Sigmoid colon (tissue), 7 donors: Measurements from ENCODE around the gene PITHD1. TPM values are rescaled to one million over a fixed set of nuclear protein-coding genes. Genes with fewer than 3 reads are reported as not detected.

Experiments used
- DNase-seq: peaks from one replicate; pipeline ENCODE4 v3.0.0-alpha.2; 2019
- H3K27ac ChIP-seq, 4 donors: fragments of 200-600 bp; sonication (generic); one replicate each; pipeline ENCODE4 v1.5.1; 2016 to 2019; ENCODE audit warnings: mild to moderate bottlenecking in 1 of 4
- H3K27me3 ChIP-seq, 3 donors: fragments of 200-600 bp; sonication (generic); one replicate each; pipeline ENCODE4 v1.5.1; 2019; ENCODE audit warnings: mild to moderate bottlenecking in 1 of 3
- H3K36me3 ChIP-seq, 4 donors: fragments of 200-600 bp; sonication (generic); one replicate each; pipeline ENCODE4 v1.5.1; 2016 to 2019
- H3K4me1 ChIP-seq, 4 donors: fragments of 200-600 bp; sonication (generic); one replicate each; pipeline ENCODE4 v1.5.1; 2017 to 2019
- H3K4me3 ChIP-seq, 4 donors: fragments of 200-600 bp; sonication (generic); one replicate each; pipeline ENCODE4 v1.5.1; 2017 to 2019; ENCODE audit warnings: mild to moderate bottlenecking in 2 of 4, moderate library complexity in 1 of 4
- H3K9me3 ChIP-seq, 4 donors: fragments of 200-600 bp in 3 of 4; sonication (generic) in 3 of 4; one replicate each; pipeline versions ENCODE4 v1.5.1 to v1.6.1; 2013 to 2019
- CTCF ChIP-seq, 4 experiments: fragments of 450-650 bp in 3 of 4; fragments of 200-600 bp in 1 of 4; IDR thresholded peaks; one replicate each; pipeline ENCODE4 v1.5.1; 2016 to 2019; ENCODE audit warnings: antibody characterized with exemption in 4 of 4, mild to moderate bottlenecking in 3 of 4, moderate library complexity in 2 of 4
- EP300 ChIP-seq, 4 donors: sonication (generic); formaldehyde crosslinking; IDR thresholded peaks; one replicate each; pipeline ENCODE4 v1.6.1; 2017; ENCODE audit warnings: antibody characterized with exemption in 4 of 4
- POLR2A ChIP-seq, 2 donors: fragments of 450-650 bp; IDR thresholded peaks; one replicate each; pipeline ENCODE4 v1.6.1; 2016; ENCODE audit warnings: antibody characterized with exemption in 2 of 2, mild to moderate bottlenecking in 2 of 2, moderate library complexity in 2 of 2
- POLR2AphosphoS5 ChIP-seq, 4 donors: sonication (generic); formaldehyde crosslinking; IDR thresholded peaks; one replicate each; pipeline ENCODE4 v1.6.1; 2017; ENCODE audit warnings: antibody characterized with exemption in 4 of 4
- WGBS, 2 donors: extraction: QIAGEN DNeasy Blood & Tissue Kit; methylation state at CpG; one replicate each; pipeline ENCODE4 v1.1.7; 2013; 5-methylcytosine and 5-hydroxymethylcytosine counted together
- intact Hi-C: fragments of 100-400 bp; cut with DNase I; formaldehyde crosslinking; loops from one replicate; pipeline ENCODE4 v1.15.1; 2023
- polyA plus RNA-seq, 3 donors: library from polyadenylated mRNA; stranded (reverse); fragments of 200-250 nt; gene quantifications; one replicate each; pipeline ENCODE4 v1.2.3, GENCODE V29; 2013
- total RNA-seq, 4 donors: library from RNA; depleted of rRNA; stranded (reverse); fragments of >200 nt; gene quantifications; one replicate each; pipeline ENCODE4 v1.1.0, GENCODE V29; 2016
- donor health status: healthy with polysubstance abuse.
- donor health status: Bipolar disorder and iron deficiency.
- donor health status: healthy.

PITHD1 gene
- total and polyA plus RNA-seq, 7 donors, result 41.2 to 78.7 (median 47.9) TPM

- Histone ChIP-seq H3K27ac (no peak overlapping the region), H3K4me3 (no peak overlapping the region), H3K9me3 (no peaks in the 10 kb centered on the region), H3K36me3 (peaks cover 0 to 25% (median 8%) of the 10 kb centered on the region in 4 donors), H3K4me1 (peaks cover 0 to 42% (median 31%) of the 10 kb centered on the region in 4 donors), H3K27me3 (no peaks in the 10 kb centered on the region)
- intact Hi-C loops, result no loop called here
- TF ChIP-seq POLR2A (IDR thresholded peaks at IDR 0.05) (no peak), POLR2AphosphoS5 (IDR thresholded peaks at IDR 0.05) (no peak), EP300 (IDR thresholded peaks at IDR 0.05) (no peak)
- DNase-seq, result no peak
- 73 to 88% methylated on average over 20 of the region's 20 CpGs for WGBS, 2 donors
Measured at GRCh38 chr1:23797478-23798448, 19.5 kb downstream of the PITHD1 start.

GRCh38 chr1:23798662-23799142 is 20.5 kb downstream of the PITHD1 start:
- Histone ChIP-seq H3K9me3 (no peaks in the 10 kb centered on the region), H3K27me3 (no peaks in the 10 kb centered on the region), H3K36me3 (peaks cover 0 to 22% (median 8%) of the 10 kb centered on the region in 4 donors), H3K27ac (peak overlapping the region in 2 of 4 donors; percentile 88 to 93), H3K4me1 (peaks cover 0 to 33% (median 22%) of the 10 kb centered on the region in 4 donors), H3K4me3 (no peak overlapping the region)
- intact Hi-C loops, result no loop called here
- DNase-seq, result no peak
- 81 to 90% methylated on average over 12 of the region's 12 CpGs for WGBS, 2 donors
- TF ChIP-seq POLR2AphosphoS5 (IDR thresholded peaks at IDR 0.05), result no peak

- Histone ChIP-seq H3K4me3 (peak overlapping the region in 3 of 4 donors; percentile 69 to 93 (median 83)), H3K27me3 (no peaks in the 10 kb centered on the region), H3K9me3 (no peaks in the 10 kb centered on the region), H3K36me3 (peaks cover 0 to 22% (median 7%) of the 10 kb centered on the region in 4 donors), H3K27ac (peak overlapping the region in 3 of 4 donors; percentile 86 to 93 (median 88)), H3K4me1 (peaks cover 0 to 28% (median 20%) of the 10 kb centered on the region in 4 donors)
- 43 to 67% methylated on average over 7 of the region's 7 CpGs for WGBS, 2 donors
- no peak for DNase-seq
- intact Hi-C loops, result no loop called here
- no peak for TF ChIP-seq POLR2AphosphoS5 (IDR thresholded peaks at IDR 0.05)
- TF ChIP-seq EP300 (IDR thresholded peaks at IDR 0.05), result no peak
- TF ChIP-seq CTCF (IDR thresholded peaks at IDR 0.05), result no peak
- no peak for TF ChIP-seq POLR2A (IDR thresholded peaks at IDR 0.05)
Measured at GRCh38 chr1:23799255-23799569, 21.0 kb downstream of the PITHD1 start.

- intact Hi-C loops, result loop anchor here (2.0 to 10.0 kb wide), 3 partner anchors 23 to 158 kb away; partner anchors contain the start of genes FUCA1 and PNRC2
- peaks cover 0 to 28% (median 20%) of the 10 kb centered on the region in 4 donors for H3K4me1 ChIP-seq
- peaks cover 0 to 20% (median 3%) of the 10 kb centered on the region in 4 donors for H3K36me3 ChIP-seq
- TF ChIP-seq POLR2A (IDR thresholded peaks at IDR 0.05), result peak in 1 of 2 donors; percentile 68
- peak in 3 of 4 donors; percentile 43 to 74 (median 44) for TF ChIP-seq POLR2AphosphoS5 (IDR thresholded peaks at IDR 0.05)
- TF ChIP-seq EP300 (IDR thresholded peaks at IDR 0.05), result no peak
- TF ChIP-seq CTCF (IDR thresholded peaks at IDR 0.05), result no peak
- H3K27me3 ChIP-seq, result no peaks in the 10 kb centered on the region
- peak overlapping the region; percentile 86 to 94 (median 90) for H3K27ac ChIP-seq
- peak overlapping the region; percentile 69 to 93 (median 76) for H3K4me3 ChIP-seq
- 1 to 3% methylated on average over 48 of the region's 48 CpGs for WGBS, 2 donors
- no peak for DNase-seq
- H3K9me3 ChIP-seq, result no peaks in the 10 kb centered on the region
Measured at GRCh38 chr1:23799570-23800399, 21.6 kb downstream of the PITHD1 start.
